Endothelial cell of umbilical vein (primary cell): ENCODE measurements around the gene PDHB. TPM values are rescaled to one million over a fixed set of nuclear protein-coding genes. Genes with fewer than 3 reads are reported as not detected.

Experiments used
- BruUV-seq: library from RNA; stranded (reverse); fragments of 400-500 nt; replicated peaks from 2 replicates; lab custom pipeline; 2021; lab: Mats Ljungman, UMichigan
- CTCF ChIA-PET: fragments of 300-600, 350-600 bp; sonication (Branson Sonifier 250); formaldehyde crosslinking; loops from one replicate; lab custom pipeline; 2021; ENCODE audit warnings: antibody characterized with exemption, inconsistent platforms; lab: Charles Lee
- POLR2A ChIA-PET: fragments of 300-600, 350-600 bp; sonication (Branson Sonifier 250); formaldehyde crosslinking; loops from one replicate; lab custom pipeline; 2021; ENCODE audit warnings: antibody characterized with exemption, inconsistent platforms; lab: Charles Lee
- DNase-seq: peaks from one replicate; pipeline ENCODE4 v3.0.0-alpha.2; 2011; ENCODE audit warnings: low read depth, low spot score
- FAIRE-seq: peaks from 2 replicates; lab custom pipeline; 2011; peaks lifted over from hg19 to GRCh38; lab: Jason Lieb, UNC
- H2AFZ ChIP-seq: 2 replicates; pipeline ENCODE4 v1.6.0; 2012; ENCODE audit warnings: low read depth, low read length, control low read depth, inconsistent platforms
- H3K27ac ChIP-seq: 2 replicates; pipeline ENCODE4 v1.5.1; 2011; ENCODE audit warnings: low read depth, mild to moderate bottlenecking, control low read depth, low read length, moderate library complexity; ENCODE audit not compliant: insufficient read depth
- H3K27me3 ChIP-seq, 2 experiments: 2 replicates each; pipeline versions ENCODE4 v1.6.0 to v1.6.1; 2011; ENCODE audit warnings: low read length in 2 of 2, mixed read lengths in 1 of 2; ENCODE audit not compliant: control insufficient read depth in 2 of 2, insufficient read depth in 2 of 2
- H3K36me3 ChIP-seq, 2 experiments: 2 replicates in 1 of 2; 3 replicates in 1 of 2; pipeline ENCODE4 v1.5.1; 2011; ENCODE audit warnings: low read length in 2 of 2, mild to moderate bottlenecking in 1 of 2, moderate library complexity in 1 of 2; ENCODE audit not compliant: control insufficient read depth in 2 of 2, insufficient read depth in 2 of 2; ENCODE audit errors: extremely low read depth in 1 of 2
- H3K4me1 ChIP-seq: 3 replicates; pipeline ENCODE4 v1.5.1; 2011; ENCODE audit warnings: mild to moderate bottlenecking, low read length; ENCODE audit not compliant: control insufficient read depth, insufficient read depth; ENCODE audit errors: extremely low read depth
- H3K4me2 ChIP-seq: 2 replicates; pipeline ENCODE4 v1.6.1; 2011; ENCODE audit warnings: low read length, control low read depth, mixed read lengths; ENCODE audit not compliant: insufficient read depth
- H3K4me3 ChIP-seq, 3 experiments: fragments of 200-600 bp in 1 of 3; sonication (generic), shearing (Covaris generic) in 1 of 3; replicated peaks in 1 of 3; 2 replicates each; pipeline ENCODE4 v1.5.1; 2011 to 2016; ENCODE audit warnings: control low read depth in 3 of 3, low read length in 3 of 3, mild to moderate bottlenecking in 2 of 3, inconsistent platforms in 1 of 3, low read depth in 1 of 3, moderate library complexity in 1 of 3; ENCODE audit not compliant: insufficient read depth in 1 of 3
- H3K79me2 ChIP-seq: 2 replicates; pipeline ENCODE4 v1.6.0; 2012; ENCODE audit warnings: low read length, inconsistent platforms; ENCODE audit not compliant: control insufficient read depth, insufficient read depth
- H3K9ac ChIP-seq: replicated peaks from 2 replicates; pipeline ENCODE3; 2011; ENCODE audit warnings: low read length, control low read depth; ENCODE audit not compliant: insufficient read depth; ENCODE audit errors: extremely low read depth
- H3K9me1 ChIP-seq: replicated peaks from 3 replicates; pipeline ENCODE4 v1.6.0; 2011; ENCODE audit warnings: mild to moderate bottlenecking, low read length; ENCODE audit not compliant: control insufficient read depth, insufficient read depth; ENCODE audit errors: extremely low read depth
- H3K9me3 ChIP-seq: replicated peaks from 2 replicates; pipeline ENCODE4 v1.5.1; 2012; ENCODE audit warnings: low read length, inconsistent platforms; ENCODE audit not compliant: control insufficient read depth, insufficient read depth
- H4K20me1 ChIP-seq: replicated peaks from 2 replicates; pipeline ENCODE3; 2011; ENCODE audit warnings: mild to moderate bottlenecking, low read length; ENCODE audit not compliant: control insufficient read depth, insufficient read depth; ENCODE audit errors: extremely low read depth
- CTCF ChIP-seq, 2 donors: IDR thresholded peaks; 1 replicate in 1 of 2; 2 replicates in 1 of 2; pipeline ENCODE4 v1.5.1; 2011; ENCODE audit warnings: low read length in 2 of 2, mild to moderate bottlenecking in 2 of 2, moderate library complexity in 2 of 2, control low read depth in 1 of 2, inconsistent platforms in 1 of 2, low read depth in 1 of 2; ENCODE audit not compliant: insufficient read depth in 1 of 2; ENCODE audit errors: extremely low read depth in 1 of 2
- EZH2 ChIP-seq: IDR thresholded peaks from 2 replicates; pipeline ENCODE4 v1.6.1; 2012; ENCODE audit warnings: borderline replicate concordance, low read depth, mild to moderate bottlenecking, moderate library complexity, low read length, inconsistent platforms; ENCODE audit not compliant: severe bottlenecking
- FOS ChIP-seq: IDR thresholded peaks from 2 replicates; pipeline ENCODE4 v1.6.1; 2011; ENCODE audit warnings: mild to moderate bottlenecking, low read length, moderate library complexity, borderline replicate concordance; ENCODE audit not compliant: insufficient read depth
- GATA2 ChIP-seq: IDR thresholded peaks from 2 replicates; pipeline ENCODE4 v1.7.0; 2011; ENCODE audit warnings: low read depth, mild to moderate bottlenecking, moderate library complexity, mixed read lengths, low read length; ENCODE audit not compliant: insufficient read length, insufficient read depth
- JUN ChIP-seq: IDR thresholded peaks from 2 replicates; pipeline ENCODE4 v1.6.1; 2011; ENCODE audit warnings: borderline replicate concordance, low read depth; ENCODE audit not compliant: insufficient read length, insufficient read depth
- MAX ChIP-seq: IDR thresholded peaks from 2 replicates; pipeline ENCODE4 v1.6.1; 2011; ENCODE audit not compliant: insufficient read depth, insufficient read length
- MYC ChIP-seq: IDR thresholded peaks from one replicate; pipeline ENCODE4 v1.6.1; 2011; ENCODE audit warnings: mild to moderate bottlenecking, low read depth, low read length
- POLR2A ChIP-seq: IDR thresholded peaks from 2 replicates; pipeline ENCODE4 v1.6.1; 2012; ENCODE audit warnings: low read depth, mild to moderate bottlenecking, control low read depth, low read length
- POLR2AphosphoS5 ChIP-seq: IDR thresholded peaks from 2 replicates; pipeline ENCODE4 v1.6.1; 2012; ENCODE audit warnings: low read depth, mild to moderate bottlenecking, control low read depth, low read length, moderate library complexity; ENCODE audit not compliant: insufficient read depth
- dilution Hi-C: fragments of 300-500 bp; cut with MboI; formaldehyde crosslinking; loops from one replicate; pipeline ENCODE4 v1.15.0; 2019; ENCODE audit warnings: low sequenced_read_pairs; ENCODE audit not compliant: extremely low pct_ligation_motif_present
- intact Hi-C: fragments of 100-400 bp; cut with micrococcal nuclease; formaldehyde crosslinking; loops from one replicate; pipeline ENCODE4 v1.10.0; 2022
- polyA plus RNA-seq, 4 experiments: library from polyadenylated mRNA; depleted of rRNA in 3 of 4; stranded (reverse) in 3 of 4; unstranded in 1 of 4; fragments of >200 nt; gene quantifications; 2 replicates each; pipeline versions ENCODE4 v1.2.1 to v1.2.3, GENCODE V29; 2011 to 2012; ENCODE audit warnings: missing spikeins in 1 of 4
- total RNA-seq: library from RNA; stranded (reverse); gene quantifications from 2 replicates; pipeline ENCODE4 v1.2.3, GENCODE V29; 2021

The PDHB gene
- total and polyA plus RNA-seq, 2 donors (not counting 3 experiments of a cell fraction or from before 2014, with no cell fraction given), result 50.8 to 60.8 TPM

GRCh38 chr3:58409663-58410062, 24.0 kb downstream of the PDHB start:
- no peaks in the 10 kb centered on the region for H3K4me1 ChIP-seq
- TF ChIP-seq MAX (no peak), CTCF (IDR thresholded peaks at IDR 0.05; ENCODE audit: extremely low read depth in 1 of 2, insufficient read depth in 1 of 2, low read depth in 1 of 2, low read length in 2 of 2) (no peak), FOS (no peak), GATA2 (no peak), MYC (no peak), JUN (no peak), POLR2AphosphoS5 (no peak), EZH2 (no peak), POLR2A (no peak)
- H3K9ac ChIP-seq, result no peak overlapping the region
- no peak overlapping the region for H2AFZ ChIP-seq
- ChIA-PET POLR2A (no interaction called here), CTCF (interaction anchor here (1.2 kb wide), 1 partner anchor 89 kb away, joined by 4 read pairs; no protein-coding TSS in a partner anchor)
- peaks cover 0 to 8% of the 10 kb centered on the region in 2 experiments for H3K36me3 ChIP-seq
- intact Hi-C loops, result no loop called here
- H3K4me2 ChIP-seq, result no peak overlapping the region
- H3K4me3 ChIP-seq, result no peak overlapping the region
- no peaks in the 10 kb centered on the region for H3K9me3 ChIP-seq
- FAIRE-seq, result no peak
- no peak overlapping the region for H3K27ac ChIP-seq
- DNase-seq, result no peak
- no peaks in the 10 kb centered on the region for H4K20me1 ChIP-seq
- BruUV-seq, result no TSS peak
- dilution Hi-C loops, result no loop called here
- no peaks in the 10 kb centered on the region for H3K79me2 ChIP-seq
- H3K27me3 ChIP-seq, result no peaks in the 10 kb centered on the region
- H3K9me1 ChIP-seq, result no peaks in the 10 kb centered on the region
